ENCODE results near the gene PLOD3. TPM values are rescaled to one million over a fixed set of nuclear protein-coding genes. Genes with fewer than 3 reads are reported as not detected.

Gene PLOD3
- total and polyA plus RNA-seq, 9 of the 15 experiments (the other 6 are each of a cell fraction or from before 2014, with no cell fraction given): 2.8 to 101 (median 30.9) TPM

- TF ChIP-seq MITF (IDR thresholded peaks at IDR 0.05) (no peak), TFAP4 (CRISPR knock-in tag; IDR thresholded peaks at IDR 0.05; ENCODE audit: borderline replicate concordance) (peak; percentile 28; the same call in 1 of the 2 replicates), ZSCAN32 (CRISPR knock-in tag; IDR thresholded peaks at IDR 0.05) (no peak), NR3C1 (CRISPR knock-in tag; IDR thresholded peaks at IDR 0.05) (no peak), SMAD3 (CRISPR knock-in tag; conservative IDR thresholded peaks at IDR 0.05) (no peak), GTF3C2 (IDR thresholded peaks at IDR 0.05; ENCODE audit: borderline replicate concordance, extremely low read depth, insufficient read length) (no peak), KAT2B (IDR thresholded peaks at IDR 0.05; ENCODE audit: low read depth, low read length) (no peak), ZNF511 (CRISPR knock-in tag; IDR thresholded peaks at IDR 0.05) (no peak), NFIC (IDR thresholded peaks at IDR 0.05) (no peak), ZNF431 (CRISPR knock-in tag; IDR thresholded peaks at IDR 0.05) (no peak), FOXJ3 (CRISPR knock-in tag; IDR thresholded peaks at IDR 0.05) (no peak)
- TF ChIP-seq, protein P1, sequence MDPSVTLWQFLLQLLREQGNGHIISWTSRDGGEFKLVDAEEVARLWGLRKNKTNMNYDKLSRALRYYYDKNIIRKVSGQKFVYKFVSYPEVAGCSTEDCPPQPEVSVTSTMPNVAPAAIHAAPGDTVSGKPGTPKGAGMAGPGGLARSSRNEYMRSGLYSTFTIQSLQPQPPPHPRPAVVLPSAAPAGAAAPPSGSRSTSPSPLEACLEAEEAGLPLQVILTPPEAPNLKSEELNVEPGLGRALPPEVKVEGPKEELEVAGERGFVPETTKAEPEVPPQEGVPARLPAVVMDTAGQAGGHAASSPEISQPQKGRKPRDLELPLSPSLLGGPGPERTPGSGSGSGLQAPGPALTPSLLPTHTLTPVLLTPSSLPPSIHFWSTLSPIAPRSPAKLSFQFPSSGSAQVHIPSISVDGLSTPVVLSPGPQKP (CRISPR knock-in tag; IDR thresholded peaks at IDR 0.05): no peak
- TF ChIP-seq, protein P2, sequence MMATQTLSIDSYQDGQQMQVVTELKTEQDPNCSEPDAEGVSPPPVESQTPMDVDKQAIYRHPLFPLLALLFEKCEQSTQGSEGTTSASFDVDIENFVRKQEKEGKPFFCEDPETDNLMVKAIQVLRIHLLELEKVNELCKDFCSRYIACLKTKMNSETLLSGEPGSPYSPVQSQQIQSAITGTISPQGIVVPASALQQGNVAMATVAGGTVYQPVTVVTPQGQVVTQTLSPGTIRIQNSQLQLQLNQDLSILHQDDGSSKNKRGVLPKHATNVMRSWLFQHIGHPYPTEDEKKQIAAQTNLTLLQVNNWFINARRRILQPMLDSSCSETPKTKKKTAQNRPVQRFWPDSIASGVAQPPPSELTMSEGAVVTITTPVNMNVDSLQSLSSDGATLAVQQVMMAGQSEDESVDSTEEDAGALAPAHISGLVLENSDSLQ (IDR thresholded peaks at IDR 0.05): no peak
These were observed 17.7 kb upstream of the PLOD3 start (continued) for GRCh38 chr7:101235050-101235449.

Data from K562 (cell line).